ENCODE results near the gene RHOV. TPM values are rescaled to one million over a fixed set of nuclear protein-coding genes. Genes with fewer than 3 reads are reported as not detected.

The RHOV gene
- total RNA-seq (2021; ENCODE audit: unreplicated experiment) (6.0 TPM), Bru-seq, nascent RNA (percentile 60 among the genes with signal in this experiment), BruChase-seq, experiment 1, labeled RNA remaining after a 6-hour chase (percentile 49 among the genes with signal in this experiment), BruChase-seq, experiment 2, labeled RNA remaining after a 2-hour chase (percentile 77 among the genes with signal in this experiment)
- polyA plus RNA-seq (2012), result 4.2 and 4.5 TPM in 2 replicates
- long read RNA-seq, transcript RHOV-201 (3 exons, 1,705 nt), result major isoform, 9 of 14 reads
- long read RNA-seq, partial matches to known transcripts, result 5 of 14 reads
- long read RNA-seq, other reads (novel, unspliced or antisense), result 0 of 14 reads

- ATAC-seq, result peak; percentile 94
- peaks cover 36 to 48% of the 10 kb centered on the region in 2 experiments for H3K4me1 ChIP-seq (ENCODE audit: control insufficient read depth in 1 of 2, insufficient read depth in 2 of 2, low read length in 2 of 2)
- POLR2A ChIA-PET, result interaction anchor here (0.5 to 2.4 kb wide), 12 partner anchors 8 to 301 kb away, joined by 3 to 20 read pairs (median 4); partner anchors contain the start of genes DNAJC17, VPS18 and ZFYVE19
- TF ChIP-seq EZH2 (IDR thresholded peaks at IDR 0.05), result no peak
- no peak for TF ChIP-seq ATF3 (IDR thresholded peaks at IDR 0.05)
- TF ChIP-seq CTCF (IDR thresholded peaks at IDR 0.05 in 2 of 3, conservative IDR thresholded peaks at IDR 0.05 in 1 of 3; ENCODE audit: borderline replicate concordance in 1 of 3, insufficient read depth in 1 of 3, low read depth in 2 of 3, low read length in 2 of 3), result peak; percentile 42 to 59 (median 43); a peak in 5 of 6 replicates
- TF ChIP-seq ZFX (IDR thresholded peaks at IDR 0.05), result peak; percentile 83; the same call in 1 of the 2 replicates
- TF ChIP-seq RAD21 (IDR thresholded peaks at IDR 0.05; ENCODE audit: low read depth), result peak; percentile 49
- no peak for TF ChIP-seq REST (IDR thresholded peaks at IDR 0.05; ENCODE audit: low read depth)
- no peak for TF ChIP-seq ZBTB33 (IDR thresholded peaks at IDR 0.05; ENCODE audit: extremely low read depth, insufficient replicate concordance, low read length)
- TF ChIP-seq EGR1 (IDR thresholded peaks at IDR 0.05; ENCODE audit: low read depth), result no peak
- no peak for TF ChIP-seq SIN3A (IDR thresholded peaks at IDR 0.05; ENCODE audit: low read depth)
- no peak for TF ChIP-seq FOSL1 (IDR thresholded peaks at IDR 0.05; ENCODE audit: low read depth)
- TF ChIP-seq POLR2A (IDR thresholded peaks at IDR 0.05; ENCODE audit: borderline replicate concordance, extremely low read depth, insufficient read depth, insufficient read length), result peak; percentile 84
- no peak for TF ChIP-seq CEBPB (IDR thresholded peaks at IDR 0.05; ENCODE audit: low read depth)
- TF ChIP-seq POLR2AphosphoS5 (IDR thresholded peaks at IDR 0.05; ENCODE audit: low read depth, low read length), result peak; percentile 85
- TF ChIP-seq MAX (IDR thresholded peaks at IDR 0.05), result peak; percentile 74
- TF ChIP-seq SP1 (IDR thresholded peaks at IDR 0.05; ENCODE audit: low read depth), result no peak
- H3K27me3 ChIP-seq (ENCODE audit: insufficient read depth, low read length), result no peaks in the 10 kb centered on the region
- no peaks in the 10 kb centered on the region for H3K9me3 ChIP-seq (ENCODE audit: control insufficient read depth in 1 of 2, insufficient read depth in 1 of 2, low read depth in 1 of 2, low read length in 2 of 2)
- intact Hi-C loops (cut with micrococcal nuclease), result loop anchor here (1.0 kb wide), 1 partner anchor 27 kb away; no protein-coding TSS in a partner anchor
- H3K9ac ChIP-seq (ENCODE audit: low read length), result peak within 1 kb of the TSS; percentile 73
- H3K36me3 ChIP-seq (ENCODE audit: control insufficient read depth in 1 of 2, insufficient read depth in 2 of 2, low read length in 2 of 2), result no peaks in the 10 kb centered on the region
- peak within 1 kb of the TSS; percentile 74 for H3K27ac ChIP-seq (ENCODE audit: low read depth, low read length)
- peak within 1 kb of the TSS; percentile 93 for H3K4me2 ChIP-seq (ENCODE audit: low read length)
- CTCF ChIA-PET, result interaction anchor here (0.6 to 5.7 kb wide), 15 partner anchors 11 to 284 kb away, joined by 3 to 94 read pairs (median 4); partner anchors contain the start of gene VPS18
- no peaks in the 10 kb centered on the region for H4K20me1 ChIP-seq (ENCODE audit: insufficient read depth)
- H3K9me2 ChIP-seq (ENCODE audit: insufficient read depth), result no peaks in the 10 kb centered on the region
- peak within 1 kb of the TSS; percentile 56 to 72 for H3K4me3 ChIP-seq (replicated peaks in 1 of 2; ENCODE audit: low read depth in 1 of 2, low read length in 2 of 2)
- peak within 1 kb of the TSS; percentile 8 for H2AFZ ChIP-seq (ENCODE audit: low read depth, low read length, poor library complexity, severe bottlenecking)
- BruUV-seq (replicated peaks), result no TSS peak
- no peaks in the 10 kb centered on the region for H3K79me2 ChIP-seq (ENCODE audit: insufficient read depth, low read length)
- DNase-seq (ENCODE audit: low read depth, low spot score), result peak; percentile 67
- RAD21 ChIA-PET (ENCODE audit: low non-redundant PET in 1 of 2, low total read pairs in 2 of 2, uncharacterized antibody in 2 of 2, unreplicated experiment in 2 of 2), result interaction anchor here (1.0 to 2.3 kb wide), 4 partner anchors 15 to 128 kb away, joined by 3 to 13 read pairs (median 6); no protein-coding TSS in a partner anchor
Observed at GRCh38 chr15:40873694-40874561, at the start of gene RHOV. RHOV (minus strand) TSS chr15:40874234; CDS start chr15:40874139, 95 bp downstream.
